CD4-positive, alpha-beta T cell treated with Interleukin-6 for 4 hours (primary cell): ENCODE data around the gene SLC38A8.
A peak's percentile ranks its signal among the peaks of the same experiment; 100 is the strongest.

ENCODE experiments used
- DNase-seq: peaks from one replicate; pipeline ENCODE4 v3.0.0-alpha.2; 2020; ENCODE audit warnings: mixed read lengths

The SLC38A8 gene

GRCh38 chr16:84068041-84068440 lies 25.4 kb upstream of the SLC38A8 start:
- DNase-seq, result no peak

GRCh38 chr16:84067640-84068039 lies 25.0 kb upstream of the SLC38A8 start:
- DNase-seq, result no peak

GRCh38 chr16:84065536-84066132 lies 23.0 kb upstream of the SLC38A8 start:
- DNase-seq, result peak; percentile 21

GRCh38 chr16:84063980-84064379 lies 21.4 kb upstream of the SLC38A8 start:
- DNase-seq, result no peak

GRCh38 chr16:84062734-84063640 lies 20.4 kb upstream of the SLC38A8 start:
- DNase-seq, result peak; percentile 64

- no peak for DNase-seq
These were observed 18.7 kb upstream of the SLC38A8 start for GRCh38 chr16:84061236-84061819.

- DNase-seq, result no peak
These were observed 17.6 kb upstream of the SLC38A8 start for GRCh38 chr16:84059946-84060901.

GRCh38 chr16:84059111-84059510 lies 16.5 kb upstream of the SLC38A8 start:
- DNase-seq, result no peak

GRCh38 chr16:84058664-84059063 lies 16.1 kb upstream of the SLC38A8 start:
- DNase-seq, result no peak

GRCh38 chr16:84058211-84058610 lies 15.6 kb upstream of the SLC38A8 start:
- DNase-seq, result no peak

GRCh38 chr16:84056933-84057332 lies 14.3 kb upstream of the SLC38A8 start:
- DNase-seq, result no peak

GRCh38 chr16:84055801-84056634 lies 13.4 kb upstream of the SLC38A8 start:
- DNase-seq, result no peak

- no peak for DNase-seq
These were observed 12.8 kb upstream of the SLC38A8 start for GRCh38 chr16:84055366-84055765.

- no peak for DNase-seq
These were observed 12.3 kb upstream of the SLC38A8 start for GRCh38 chr16:84054916-84055315.

GRCh38 chr16:84054271-84054670 lies 11.7 kb upstream of the SLC38A8 start:
- DNase-seq, result no peak

GRCh38 chr16:84053237-84053636 lies 10.6 kb upstream of the SLC38A8 start:
- DNase-seq, result no peak

GRCh38 chr16:84052071-84052622 lies 9.6 kb upstream of the SLC38A8 start:
- DNase-seq, result no peak

- no peak for DNase-seq
These were observed 7.7 kb upstream of the SLC38A8 start for GRCh38 chr16:84050316-84050715.

GRCh38 chr16:84049403-84050060 lies 6.9 kb upstream of the SLC38A8 start:
- no peak for DNase-seq

- no peak for DNase-seq
These were observed 6.3 kb upstream of the SLC38A8 start for GRCh38 chr16:84048871-84049270.

GRCh38 chr16:84048270-84048669 lies 5.7 kb upstream of the SLC38A8 start:
- no peak for DNase-seq
